Tibial nerve (tissue), 4 donors: ENCODE results near the gene PRDM10.

Source experiments
- CTCF ChIP-seq, 5 experiments: fragments of 200-600 bp in 3 of 5; fragments of 450-650 bp in 2 of 5; sonication (generic) in 3 of 5; IDR thresholded peaks; one replicate each; pipeline ENCODE4 v1.5.1; 2016 to 2019; ENCODE audit warnings: antibody characterized with exemption in 5 of 5, mild to moderate bottlenecking in 3 of 5, moderate library complexity in 2 of 5
- EP300 ChIP-seq, 2 donors: sonication (generic); formaldehyde crosslinking; IDR thresholded peaks; one replicate each; pipeline ENCODE4 v1.6.1; 2017; ENCODE audit warnings: antibody characterized with exemption in 2 of 2, mild to moderate bottlenecking in 1 of 2
- POLR2A ChIP-seq, 2 donors: fragments of 450-650 bp; IDR thresholded peaks; one replicate each; pipeline ENCODE4 v1.6.1; 2017; ENCODE audit warnings: antibody characterized with exemption in 2 of 2, mild to moderate bottlenecking in 2 of 2, moderate library complexity in 2 of 2

- no peak for TF ChIP-seq CTCF (IDR thresholded peaks at IDR 0.05)
- TF ChIP-seq POLR2A (IDR thresholded peaks at IDR 0.05) = no peak
- TF ChIP-seq EP300 (IDR thresholded peaks at IDR 0.05) = no peak
Measured at GRCh38 chr11:130037058-130037457, 34.4 kb upstream of the PRDM10 start.
